Endothelial cell of umbilical vein (primary cell): ENCODE data around the gene GALR3. TPM values are rescaled to one million over a fixed set of nuclear protein-coding genes. Genes with fewer than 3 reads are reported as not detected.

Experiments
- BruUV-seq: library from RNA; stranded (reverse); fragments of 400-500 nt; replicated peaks from 2 replicates; lab custom pipeline; 2021; lab: Mats Ljungman, UMichigan
- CTCF ChIA-PET: fragments of 300-600, 350-600 bp; sonication (Branson Sonifier 250); formaldehyde crosslinking; loops from one replicate; lab custom pipeline; 2021; ENCODE audit warnings: antibody characterized with exemption, inconsistent platforms; lab: Charles Lee
- POLR2A ChIA-PET: fragments of 300-600, 350-600 bp; sonication (Branson Sonifier 250); formaldehyde crosslinking; loops from one replicate; lab custom pipeline; 2021; ENCODE audit warnings: antibody characterized with exemption, inconsistent platforms; lab: Charles Lee
- DNase-seq: peaks from one replicate; pipeline ENCODE4 v3.0.0-alpha.2; 2011; ENCODE audit warnings: low read depth, low spot score
- FAIRE-seq: peaks from 2 replicates; lab custom pipeline; 2011; peaks lifted over from hg19 to GRCh38; lab: Jason Lieb, UNC
- H2AFZ ChIP-seq: 2 replicates; pipeline ENCODE4 v1.6.0; 2012; ENCODE audit warnings: low read depth, low read length, control low read depth, inconsistent platforms
- H3K27ac ChIP-seq: 2 replicates; pipeline ENCODE4 v1.5.1; 2011; ENCODE audit warnings: low read depth, mild to moderate bottlenecking, control low read depth, low read length, moderate library complexity; ENCODE audit not compliant: insufficient read depth
- H3K27me3 ChIP-seq, 2 experiments: 2 replicates each; pipeline versions ENCODE4 v1.6.0 to v1.6.1; 2011; ENCODE audit warnings: low read length in 2 of 2, mixed read lengths in 1 of 2; ENCODE audit not compliant: control insufficient read depth in 2 of 2, insufficient read depth in 2 of 2
- H3K36me3 ChIP-seq, 2 experiments: 2 replicates in 1 of 2; 3 replicates in 1 of 2; pipeline ENCODE4 v1.5.1; 2011; ENCODE audit warnings: low read length in 2 of 2, mild to moderate bottlenecking in 1 of 2, moderate library complexity in 1 of 2; ENCODE audit not compliant: control insufficient read depth in 2 of 2, insufficient read depth in 2 of 2; ENCODE audit errors: extremely low read depth in 1 of 2
- H3K4me1 ChIP-seq: 3 replicates; pipeline ENCODE4 v1.5.1; 2011; ENCODE audit warnings: mild to moderate bottlenecking, low read length; ENCODE audit not compliant: control insufficient read depth, insufficient read depth; ENCODE audit errors: extremely low read depth
- H3K4me2 ChIP-seq: 2 replicates; pipeline ENCODE4 v1.6.1; 2011; ENCODE audit warnings: low read length, control low read depth, mixed read lengths; ENCODE audit not compliant: insufficient read depth
- H3K4me3 ChIP-seq, 3 experiments: fragments of 200-600 bp in 1 of 3; sonication (generic), shearing (Covaris generic) in 1 of 3; replicated peaks in 1 of 3; 2 replicates each; pipeline ENCODE4 v1.5.1; 2011 to 2016; ENCODE audit warnings: control low read depth in 3 of 3, low read length in 3 of 3, mild to moderate bottlenecking in 2 of 3, inconsistent platforms in 1 of 3, low read depth in 1 of 3, moderate library complexity in 1 of 3; ENCODE audit not compliant: insufficient read depth in 1 of 3
- H3K79me2 ChIP-seq: 2 replicates; pipeline ENCODE4 v1.6.0; 2012; ENCODE audit warnings: low read length, inconsistent platforms; ENCODE audit not compliant: control insufficient read depth, insufficient read depth
- H3K9ac ChIP-seq: replicated peaks from 2 replicates; pipeline ENCODE3; 2011; ENCODE audit warnings: low read length, control low read depth; ENCODE audit not compliant: insufficient read depth; ENCODE audit errors: extremely low read depth
- H3K9me1 ChIP-seq: replicated peaks from 3 replicates; pipeline ENCODE4 v1.6.0; 2011; ENCODE audit warnings: mild to moderate bottlenecking, low read length; ENCODE audit not compliant: control insufficient read depth, insufficient read depth; ENCODE audit errors: extremely low read depth
- H3K9me3 ChIP-seq: replicated peaks from 2 replicates; pipeline ENCODE4 v1.5.1; 2012; ENCODE audit warnings: low read length, inconsistent platforms; ENCODE audit not compliant: control insufficient read depth, insufficient read depth
- H4K20me1 ChIP-seq: replicated peaks from 2 replicates; pipeline ENCODE3; 2011; ENCODE audit warnings: mild to moderate bottlenecking, low read length; ENCODE audit not compliant: control insufficient read depth, insufficient read depth; ENCODE audit errors: extremely low read depth
- EZH2 ChIP-seq: IDR thresholded peaks from 2 replicates; pipeline ENCODE4 v1.6.1; 2012; ENCODE audit warnings: borderline replicate concordance, low read depth, mild to moderate bottlenecking, moderate library complexity, low read length, inconsistent platforms; ENCODE audit not compliant: severe bottlenecking
- FOS ChIP-seq: IDR thresholded peaks from 2 replicates; pipeline ENCODE4 v1.6.1; 2011; ENCODE audit warnings: mild to moderate bottlenecking, low read length, moderate library complexity, borderline replicate concordance; ENCODE audit not compliant: insufficient read depth
- GATA2 ChIP-seq: IDR thresholded peaks from 2 replicates; pipeline ENCODE4 v1.7.0; 2011; ENCODE audit warnings: low read depth, mild to moderate bottlenecking, moderate library complexity, mixed read lengths, low read length; ENCODE audit not compliant: insufficient read length, insufficient read depth
- MYC ChIP-seq: IDR thresholded peaks from one replicate; pipeline ENCODE4 v1.6.1; 2011; ENCODE audit warnings: mild to moderate bottlenecking, low read depth, low read length
- POLR2A ChIP-seq: IDR thresholded peaks from 2 replicates; pipeline ENCODE4 v1.6.1; 2012; ENCODE audit warnings: low read depth, mild to moderate bottlenecking, control low read depth, low read length
- POLR2AphosphoS5 ChIP-seq: IDR thresholded peaks from 2 replicates; pipeline ENCODE4 v1.6.1; 2012; ENCODE audit warnings: low read depth, mild to moderate bottlenecking, control low read depth, low read length, moderate library complexity; ENCODE audit not compliant: insufficient read depth
- dilution Hi-C: fragments of 300-500 bp; cut with MboI; formaldehyde crosslinking; loops from one replicate; pipeline ENCODE4 v1.15.0; 2019; ENCODE audit warnings: low sequenced_read_pairs; ENCODE audit not compliant: extremely low pct_ligation_motif_present
- intact Hi-C: fragments of 100-400 bp; cut with micrococcal nuclease; formaldehyde crosslinking; loops from one replicate; pipeline ENCODE4 v1.10.0; 2022
- polyA plus RNA-seq, 4 experiments: library from polyadenylated mRNA; depleted of rRNA in 3 of 4; stranded (reverse) in 3 of 4; unstranded in 1 of 4; fragments of >200 nt; gene quantifications; 2 replicates each; pipeline versions ENCODE4 v1.2.1 to v1.2.3, GENCODE V29; 2011 to 2012; ENCODE audit warnings: missing spikeins in 1 of 4
- total RNA-seq: library from RNA; stranded (reverse); gene quantifications from 2 replicates; pipeline ENCODE4 v1.2.3, GENCODE V29; 2021
- TF ChIP-seq, protein P1 (sequence below): IDR thresholded peaks from 2 replicates; pipeline ENCODE4 v1.6.1; 2011; ENCODE audit not compliant: insufficient read depth, insufficient read length

The GALR3 gene
- total and polyA plus RNA-seq, 2 donors (not counting 3 experiments of a cell fraction or from before 2014, with no cell fraction given), result not detected

DNA sequence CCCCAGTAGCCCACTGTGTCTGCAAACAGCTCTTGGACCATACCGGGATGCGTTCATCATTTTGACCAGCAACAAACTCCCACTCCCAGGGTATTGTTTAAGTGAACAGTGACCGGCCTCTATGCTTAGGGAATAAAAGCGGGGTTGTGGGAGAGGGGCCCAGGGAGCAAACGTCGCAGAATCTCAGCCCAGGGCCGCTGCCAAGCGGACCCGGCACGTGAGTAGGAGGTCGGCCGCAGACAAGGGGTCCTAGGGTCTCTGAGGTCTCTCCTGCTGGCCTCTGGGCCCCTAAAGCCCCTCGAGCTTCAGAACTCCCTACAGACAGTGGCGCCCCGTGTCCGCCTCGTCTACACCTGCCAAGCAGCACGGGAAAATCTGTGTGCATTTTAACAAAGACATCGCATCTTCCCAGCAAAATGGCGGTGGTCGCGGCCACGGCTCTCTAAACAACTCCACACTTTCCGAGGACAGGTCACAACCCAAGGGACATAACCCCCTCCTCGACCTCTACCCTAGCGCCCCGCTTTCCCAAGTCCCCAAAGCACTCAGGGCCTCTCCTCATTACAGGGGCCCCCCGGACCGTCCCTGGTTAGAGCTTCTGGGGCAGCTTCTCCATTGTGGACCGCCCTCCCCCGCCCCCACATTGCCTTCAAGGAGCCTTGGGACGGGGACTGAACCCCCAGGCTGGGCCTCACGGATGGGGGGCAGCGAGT, 19.4 kb upstream of the GALR3 start:
- Histone ChIP-seq H3K79me2 (peaks cover 13% of the 10 kb centered on the region), H3K9me3 (no peaks in the 10 kb centered on the region), H3K36me3 (no peaks in the 10 kb centered on the region), H3K9me1 (no peaks in the 10 kb centered on the region), H2AFZ (peak overlapping the region; percentile 27), H3K4me2 (peak overlapping the region; percentile 50), H3K27ac (no peak overlapping the region), H3K4me1 (peaks cover 36% of the 10 kb centered on the region), H3K27me3 (no peaks in the 10 kb centered on the region), H3K9ac (no peak overlapping the region), H4K20me1 (no peaks in the 10 kb centered on the region), H3K4me3 (no peak overlapping the region)
- dilution Hi-C loops, result no loop called here
- ChIA-PET CTCF (no interaction called here), POLR2A (no interaction called here)
- intact Hi-C loops, result no loop called here
- BruUV-seq, result no TSS peak
- no peak for DNase-seq
- TF ChIP-seq FOS (no peak), POLR2A (no peak), EZH2 (no peak), MYC (no peak), GATA2 (no peak), POLR2AphosphoS5 (no peak)
- TF ChIP-seq, protein P1, sequence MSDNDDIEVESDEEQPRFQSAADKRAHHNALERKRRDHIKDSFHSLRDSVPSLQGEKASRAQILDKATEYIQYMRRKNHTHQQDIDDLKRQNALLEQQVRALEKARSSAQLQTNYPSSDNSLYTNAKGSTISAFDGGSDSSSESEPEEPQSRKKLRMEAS, result no peak
- no peak for FAIRE-seq
